ENCODE measurements around the gene SIGLEC9.
A peak's percentile ranks its signal among the peaks of the same experiment; 100 is the strongest.

The SIGLEC9 gene

GRCh38 chr19:51097166-51097738 is 27.5 kb upstream of the SIGLEC9 start:
- DNase-seq (ENCODE audit: low read depth), result peak; percentile 63

GRCh38 chr19:51097796-51098195 is 26.9 kb upstream of the SIGLEC9 start:
- no peak for DNase-seq (ENCODE audit: low read depth)

DNA sequence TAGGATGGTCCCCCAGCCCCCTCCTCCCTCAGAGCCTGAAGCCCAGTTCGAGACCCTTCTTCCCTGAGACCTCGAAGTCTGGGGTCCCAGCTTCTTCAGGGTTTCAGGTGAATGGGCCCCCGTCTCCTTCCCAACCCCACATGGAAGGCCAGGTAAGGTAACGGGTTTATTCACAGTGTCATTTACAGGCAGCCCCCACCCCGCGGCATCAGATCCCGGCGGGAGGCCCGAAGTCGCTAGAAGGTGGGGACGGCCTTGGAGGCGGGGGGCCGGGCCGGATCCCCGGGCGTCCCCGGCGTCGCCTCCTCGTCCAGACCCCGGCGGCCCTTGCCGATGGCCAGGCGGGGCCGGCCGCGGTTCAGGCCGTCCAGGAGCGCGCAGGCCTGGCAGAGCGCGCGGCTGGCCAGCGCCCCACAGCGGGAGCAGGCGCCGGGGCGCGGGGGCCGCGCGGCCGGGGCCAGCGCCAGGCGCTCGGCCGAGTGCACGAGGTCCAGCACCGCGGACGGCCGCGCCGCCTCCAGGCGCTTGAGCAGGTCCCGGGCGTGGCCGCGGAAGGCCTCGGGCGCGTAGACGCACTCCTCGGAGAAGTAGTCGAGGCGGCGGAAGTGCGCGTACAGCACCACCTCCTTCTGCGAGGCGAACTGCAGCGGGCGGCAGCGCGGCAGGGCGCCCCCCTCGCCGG is 26.2 kb upstream of the SIGLEC9 start:
- DNase-seq (ENCODE audit: low read depth), result peak; percentile 20

DNA sequence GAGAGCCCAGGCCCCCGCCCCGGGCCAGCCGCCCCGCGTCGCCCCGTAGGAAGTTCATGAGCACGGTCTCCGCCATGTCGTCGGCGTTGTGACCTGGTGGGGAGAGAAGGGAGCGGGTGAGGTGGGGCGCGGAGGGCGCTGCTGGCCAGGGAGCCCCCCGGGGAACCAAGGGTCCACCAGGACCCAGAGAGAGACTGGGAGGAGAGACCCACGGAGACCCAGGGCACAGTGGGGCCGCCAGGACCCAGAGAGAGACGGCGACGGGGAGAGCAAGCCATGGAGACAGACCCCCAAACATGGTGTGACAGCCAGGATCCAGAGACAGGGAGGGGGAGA is 25.7 kb upstream of the SIGLEC9 start:
- DNase-seq (ENCODE audit: low read depth), result no peak

DNA sequence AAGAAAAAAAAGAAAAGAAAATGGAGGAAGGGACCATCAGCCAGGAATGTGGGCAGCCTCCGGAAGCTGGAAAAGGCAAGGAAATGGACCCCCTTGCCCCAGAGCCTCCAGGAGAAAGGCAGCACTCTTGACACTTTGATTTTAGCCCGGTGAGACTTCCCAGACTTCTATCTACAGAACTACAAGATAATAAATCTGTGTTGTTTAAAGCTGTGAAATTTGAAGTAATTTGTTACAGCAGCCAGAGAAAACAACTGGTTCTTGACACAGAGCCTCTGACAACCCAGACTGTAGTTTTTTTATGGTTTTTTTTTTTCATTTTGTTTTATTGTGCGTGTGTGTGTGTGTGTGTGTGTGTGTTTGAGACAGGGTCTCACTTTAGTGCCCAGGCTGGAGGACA is 24.1 kb upstream of the SIGLEC9 start:
- no peak for DNase-seq (ENCODE audit: low read depth)

- no peak for DNase-seq (ENCODE audit: low read depth)
Measured at GRCh38 chr19:51101171-51101865, 23.4 kb upstream of the SIGLEC9 start.

DNA sequence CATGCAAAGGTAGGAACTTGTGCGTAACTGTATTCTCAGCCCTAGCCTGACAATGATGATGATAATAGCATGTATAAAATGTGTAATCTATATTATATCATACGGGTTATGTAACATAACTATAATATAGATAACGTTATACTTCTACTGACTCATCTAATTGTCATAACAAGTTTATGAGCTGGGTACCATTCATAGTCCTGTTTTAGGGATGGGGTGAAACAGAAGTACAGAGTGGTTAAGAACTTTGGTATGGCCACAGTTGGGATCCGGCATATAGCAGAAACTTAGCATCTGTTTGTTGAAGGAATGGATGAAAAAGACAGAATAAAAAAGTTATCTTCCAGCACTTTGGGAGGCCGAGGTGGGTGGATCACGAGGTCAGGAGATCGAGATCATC is 21.7 kb upstream of the SIGLEC9 start:
- no peak for DNase-seq (ENCODE audit: low read depth)

DNA sequence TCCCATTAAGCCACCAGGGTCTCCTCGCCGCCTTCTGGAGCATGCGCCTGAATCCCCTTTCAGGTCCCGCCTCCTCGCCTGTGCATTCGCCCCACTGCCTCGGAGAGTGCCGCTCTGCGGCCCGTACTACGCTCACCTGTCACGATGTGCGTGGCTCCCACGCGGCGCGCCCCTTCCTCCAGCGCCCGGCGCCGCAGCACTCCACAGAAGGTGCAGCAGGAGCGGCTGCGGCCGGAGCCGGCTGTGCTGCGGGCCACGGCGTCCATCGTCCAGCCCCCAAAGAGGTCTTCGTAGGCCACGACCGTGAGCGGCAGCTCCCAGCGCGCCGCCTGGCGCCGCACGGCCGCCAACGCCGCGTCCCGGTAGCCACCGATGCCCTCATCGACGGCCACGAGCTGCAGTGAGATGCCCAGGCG is 20.8 kb upstream of the SIGLEC9 start:
- DNase-seq (ENCODE audit: low read depth), result no peak

- no peak for DNase-seq (ENCODE audit: low read depth)
Measured at GRCh38 chr19:51107406-51108065, 17.2 kb upstream of the SIGLEC9 start.

DNA sequence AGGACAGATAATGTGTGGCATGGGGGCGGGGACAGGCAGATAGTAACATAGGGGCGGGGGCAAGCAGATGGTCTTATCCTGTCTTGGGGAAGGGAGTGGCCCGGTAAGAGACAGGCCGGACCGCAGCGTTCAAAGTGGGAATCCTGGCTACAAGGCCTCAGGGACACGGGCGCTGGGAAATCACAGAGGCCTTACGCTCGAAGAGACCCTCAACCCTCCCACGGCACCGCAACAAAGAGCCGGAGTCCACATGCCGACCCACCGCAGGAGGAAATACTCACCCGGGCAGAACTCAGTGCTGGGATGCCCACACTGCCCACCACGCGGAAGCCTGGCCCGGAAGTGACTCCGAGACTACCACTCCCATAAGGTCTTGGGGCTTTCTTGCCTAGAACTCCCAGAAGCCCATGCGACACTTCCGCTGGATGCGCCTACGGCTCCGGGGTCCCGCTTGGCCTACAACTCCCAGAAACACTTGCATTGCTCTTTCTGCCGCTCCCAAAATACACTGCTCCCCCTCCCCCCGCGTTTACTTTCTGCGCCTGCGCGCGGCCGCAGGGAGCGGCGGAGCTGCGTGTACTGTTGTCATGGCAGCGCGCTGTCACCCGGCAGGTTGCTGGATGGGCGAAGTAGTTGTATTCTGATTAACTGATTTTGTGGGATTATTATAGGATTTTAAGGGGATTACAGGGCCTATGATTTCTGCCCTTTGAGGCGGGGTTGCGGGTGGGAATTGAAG is 16.5 kb upstream of the SIGLEC9 start, which contains the start of gene CTU1:
Gene CTU1 (minus strand): TSS at position 344 of the 739 bp plus-strand sequence. CDS start 3,840 bp downstream, outside the sequence.
- DNase-seq (ENCODE audit: low read depth), result peak; percentile 98

- no peak for DNase-seq (ENCODE audit: low read depth)
Measured at GRCh38 chr19:51108805-51109146, 15.9 kb upstream of the SIGLEC9 start.

- DNase-seq (ENCODE audit: low read depth), result no peak
Measured at GRCh38 chr19:51110666-51110971, 14.1 kb upstream of the SIGLEC9 start.

- no peak for DNase-seq (ENCODE audit: low read depth)
Measured at GRCh38 chr19:51111606-51112005, 13.1 kb upstream of the SIGLEC9 start.

DNA sequence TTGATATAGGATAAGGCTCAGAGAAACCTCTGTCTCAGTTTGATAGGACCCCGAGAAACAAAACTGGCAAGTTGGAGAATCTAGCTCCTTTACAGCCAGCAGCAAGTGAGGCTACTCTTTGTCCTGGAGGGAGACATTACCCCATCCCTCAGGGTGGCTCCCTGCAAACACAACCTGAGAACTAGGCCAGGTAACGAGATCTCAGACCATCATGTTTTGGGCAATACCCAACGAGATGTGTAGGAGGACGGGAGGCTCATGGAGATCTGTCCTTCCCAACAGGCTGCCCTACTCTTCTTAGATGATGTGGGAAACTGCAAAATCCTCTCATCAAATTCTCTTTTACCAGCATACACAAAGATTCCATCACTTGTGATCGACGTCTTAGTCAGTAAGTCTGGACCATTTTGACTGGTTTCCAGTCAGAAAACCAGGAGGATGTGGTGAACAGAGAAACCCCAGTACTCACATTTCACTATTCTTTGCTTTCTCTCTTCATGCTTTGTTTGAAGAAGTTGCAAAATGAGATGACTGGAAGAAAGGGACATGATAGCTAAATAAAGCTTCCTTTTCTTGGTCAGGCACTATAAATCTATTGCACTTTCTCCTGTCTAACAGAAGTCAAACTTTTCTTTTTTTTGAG is 10.5 kb upstream of the SIGLEC9 start:
- DNase-seq (ENCODE audit: low read depth), result no peak

GRCh38 chr19:51116736-51117286 is 7.9 kb upstream of the SIGLEC9 start:
- no peak for DNase-seq (ENCODE audit: low read depth)

DNA sequence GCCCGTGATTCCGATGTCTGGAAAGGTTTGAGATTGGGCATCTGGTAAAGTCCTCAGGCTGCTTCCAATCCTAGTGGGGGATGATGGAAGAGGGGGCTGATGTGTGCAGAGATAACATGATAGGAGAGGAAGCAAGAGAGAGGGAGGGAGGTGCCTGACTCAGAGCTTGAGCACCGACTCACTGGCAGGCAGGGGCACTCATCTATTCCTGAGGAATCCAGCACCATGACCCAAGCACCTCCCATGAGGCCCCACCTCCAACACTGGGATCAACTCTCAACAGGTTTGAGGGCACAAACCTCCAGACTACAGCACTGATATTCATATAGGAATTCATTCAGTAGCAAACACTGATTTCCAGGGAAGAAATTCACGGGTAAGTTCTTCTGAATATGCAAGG is 5.6 kb upstream of the SIGLEC9 start:
- DNase-seq (ENCODE audit: low read depth), result no peak

- no peak for DNase-seq (ENCODE audit: low read depth)
Measured at GRCh38 chr19:51119611-51120010, 5.1 kb upstream of the SIGLEC9 start.

GRCh38 chr19:51120160-51120559 is 4.5 kb upstream of the SIGLEC9 start:
- DNase-seq (ENCODE audit: low read depth), result no peak

- DNase-seq (ENCODE audit: low read depth), result no peak
Measured at GRCh38 chr19:51121257-51121656, 3.4 kb upstream of the SIGLEC9 start.

- no peak for DNase-seq (ENCODE audit: low read depth)
Measured at GRCh38 chr19:51122112-51122981, 2.4 kb upstream of the SIGLEC9 start.

- no peak for DNase-seq (ENCODE audit: low read depth)
Measured at GRCh38 chr19:51123381-51123800, 1.3 kb upstream of the SIGLEC9 start.
